HepG2 (cell line): ENCODE data around the gene GHR.
"Not testable (repeated sequence)": the region's sequence is repeated elsewhere in the genome, so short reads cannot be mapped to it uniquely, and the experiment has no call there.

Experiments used
- ARID2 ChIP-seq: sonication (generic); formaldehyde crosslinking; IDR thresholded peaks from 2 replicates; pipeline ENCODE4 v1.8.1; 2022; ENCODE audit warnings: mild to moderate bottlenecking, missing genetic modification reagents, borderline replicate concordance
- HCFC1 ChIP-seq: fragments of 150-350 bp; IDR thresholded peaks from 2 replicates; pipeline ENCODE4 v1.6.1; 2014; ENCODE audit warnings: low read depth, low read length
- MIER2 ChIP-seq: IDR thresholded peaks from 2 replicates; pipeline ENCODE4 v1.6.1; 2016; ENCODE audit warnings: missing biosample characterization, missing genetic modification reagents
- POLR2AphosphoS5 ChIP-seq: IDR thresholded peaks from 2 replicates; pipeline ENCODE4 v1.6.1; 2012; ENCODE audit warnings: low read depth, low read length
- POLR2G ChIP-seq: fragments of 200-400 bp; formaldehyde crosslinking; IDR thresholded peaks from 2 replicates; pipeline ENCODE4 v1.6.1; 2018; ENCODE audit warnings: mild to moderate bottlenecking, low read depth, low read length, moderate library complexity
- TCF12 ChIP-seq, 2 experiments: fragments of 450-650 bp in 1 of 2; sonication (generic) in 1 of 2; formaldehyde crosslinking in 1 of 2; IDR thresholded peaks; 2 replicates each; pipeline versions ENCODE4 v1.6.1 to v1.8.0; 2017 to 2022; ENCODE audit warnings: antibody characterized with exemption in 1 of 2, mild to moderate bottlenecking in 1 of 2, missing genetic modification reagents in 1 of 2, moderate library complexity in 1 of 2
- UBTF ChIP-seq: sonication (generic); formaldehyde crosslinking; IDR thresholded peaks from 2 replicates; pipeline ENCODE4 v1.4.0; 2020; ENCODE audit warnings: mild to moderate bottlenecking, missing genetic modification reagents
- ZFP37 ChIP-seq: sonication (generic); formaldehyde crosslinking; IDR thresholded peaks from 2 replicates; pipeline ENCODE4 v1.4.0; 2020; ENCODE audit warnings: missing genetic modification reagents, borderline replicate concordance
- ZNF251 ChIP-seq: sonication (generic); formaldehyde crosslinking; IDR thresholded peaks from 2 replicates; pipeline ENCODE4 v1.9.0; 2021; ENCODE audit warnings: mild to moderate bottlenecking, missing genetic modification reagents
- ZNF331 ChIP-seq: sonication (generic); formaldehyde crosslinking; IDR thresholded peaks from 2 replicates; pipeline ENCODE4 v1.4.0; 2020; ENCODE audit warnings: missing genetic modification reagents

GRCh38 chr5:42578901-42579300 is 155.7 kb downstream of the GHR start:
- TF ChIP-seq ARID2 (CRISPR knock-in tag); TCF12 (IDR thresholded peaks at IDR 0.05); TCF12 (CRISPR knock-in tag; IDR thresholded peaks at IDR 0.05); POLR2AphosphoS5; POLR2G; ZFP37 (CRISPR knock-in tag); UBTF; ZNF251 (CRISPR knock-in tag); ZNF331 (CRISPR knock-in tag); HCFC1; MIER2: not testable (repeated sequence)
